Neuronal stem cell (in vitro differentiated cells): ENCODE results near the gene PRKCE.

Source experiments
- DNase-seq: peaks from one replicate; pipeline ENCODE4 v3.0.0-alpha.2; 2013; ENCODE audit warnings: low spot score
- H2AFZ ChIP-seq: one replicate; pipeline ENCODE4 v1.6.1; 2013; ENCODE audit warnings: mild to moderate bottlenecking, low read length, inconsistent platforms
- H2AK5ac ChIP-seq: 2 replicates; pipeline ENCODE4 v1.6.1; 2013; ENCODE audit warnings: low read depth, mild to moderate bottlenecking, inconsistent platforms, low read length, moderate library complexity, mixed read lengths
- H2BK120ac ChIP-seq: 2 replicates; pipeline ENCODE4 v1.6.1; 2013; ENCODE audit warnings: low read depth, mild to moderate bottlenecking, inconsistent platforms, low read length, moderate library complexity, mixed read lengths
- H2BK12ac ChIP-seq: one replicate; pipeline ENCODE4 v1.6.1; 2013; ENCODE audit warnings: low read length, inconsistent platforms
- H2BK15ac ChIP-seq: 2 replicates; pipeline ENCODE4 v1.6.1; 2013; ENCODE audit warnings: mild to moderate bottlenecking, low read length, inconsistent platforms, mixed read lengths
- H2BK5ac ChIP-seq: one replicate; pipeline ENCODE4 v1.6.1; 2013; ENCODE audit warnings: inconsistent platforms, mild to moderate bottlenecking, low read length, moderate library complexity
- H3K14ac ChIP-seq: one replicate; pipeline ENCODE4 v1.6.1; 2013; ENCODE audit warnings: low read length, inconsistent platforms
- H3K18ac ChIP-seq: 2 replicates; pipeline ENCODE4 v1.6.1; 2013; ENCODE audit warnings: low read length, inconsistent platforms
- H3K23ac ChIP-seq: 2 replicates; pipeline ENCODE4 v1.6.1; 2013; ENCODE audit warnings: low read depth, mild to moderate bottlenecking, mixed read lengths, low read length, inconsistent platforms; ENCODE audit not compliant: poor library complexity
- H3K27ac ChIP-seq: replicated peaks from 3 replicates; pipeline ENCODE4 v1.5.1; 2013; ENCODE audit warnings: low read length, inconsistent platforms
- H3K27me3 ChIP-seq, 3 experiments: 2 replicates each; pipeline ENCODE4 v1.6.1; 2013; ENCODE audit warnings: low read length in 3 of 3, mild to moderate bottlenecking in 2 of 3, inconsistent platforms in 1 of 3, low read depth in 1 of 3, mixed read lengths in 1 of 3, moderate library complexity in 1 of 3; ENCODE audit not compliant: control insufficient read depth in 3 of 3, insufficient read depth in 3 of 3
- H3K36me3 ChIP-seq, 2 donors: replicated peaks in 1 of 2; 2 replicates each; pipeline ENCODE4 v1.6.1; 2013; ENCODE audit warnings: low read length in 2 of 2; ENCODE audit not compliant: control insufficient read depth in 2 of 2, insufficient read depth in 2 of 2
- H3K4ac ChIP-seq: 2 replicates; pipeline ENCODE4 v1.6.1; 2013; ENCODE audit warnings: inconsistent platforms, mild to moderate bottlenecking, low read length, moderate library complexity
- H3K4me1 ChIP-seq, 2 donors: 1 replicate in 1 of 2; 2 replicates in 1 of 2; pipeline ENCODE4 v1.6.1; 2013; ENCODE audit warnings: low read length in 2 of 2, low read depth in 1 of 2; ENCODE audit not compliant: control insufficient read depth in 2 of 2, insufficient read depth in 1 of 2
- H3K4me2 ChIP-seq: one replicate; pipeline ENCODE4 v1.6.1; 2013; ENCODE audit warnings: mild to moderate bottlenecking, low read length, inconsistent platforms; ENCODE audit not compliant: insufficient read depth, poor library complexity, severe bottlenecking
- H3K4me3 ChIP-seq, 2 donors: 2 replicates each; pipeline ENCODE4 v1.5.1; 2013; ENCODE audit warnings: low read length in 2 of 2, mild to moderate bottlenecking in 2 of 2, inconsistent platforms in 1 of 2, moderate library complexity in 1 of 2
- H3K79me1 ChIP-seq: one replicate; pipeline ENCODE4 v1.6.1; 2013; ENCODE audit warnings: low read depth, mild to moderate bottlenecking, inconsistent platforms, low read length, moderate library complexity
- H3K9ac ChIP-seq: one replicate; pipeline ENCODE4 v1.6.1; 2013; ENCODE audit warnings: mild to moderate bottlenecking, low read depth, low read length, inconsistent platforms; ENCODE audit not compliant: poor library complexity
- H3K9me3 ChIP-seq, 2 donors: replicated peaks in 1 of 2; 2 replicates each; pipeline versions ENCODE3 to v1.6.1; 2013; ENCODE audit warnings: low read length in 2 of 2, mild to moderate bottlenecking in 2 of 2, inconsistent platforms in 1 of 2, low read depth in 1 of 2, mixed read lengths in 1 of 2, moderate library complexity in 1 of 2; ENCODE audit not compliant: control insufficient read depth in 2 of 2, insufficient read depth in 1 of 2
- H4K8ac ChIP-seq: one replicate; pipeline ENCODE4 v1.6.1; 2013; ENCODE audit warnings: low read depth, mild to moderate bottlenecking, inconsistent platforms, low read length, moderate library complexity
- H4K91ac ChIP-seq: one replicate; pipeline ENCODE4 v1.6.1; 2013; ENCODE audit warnings: low read length, low read depth, mild to moderate bottlenecking, inconsistent platforms; ENCODE audit not compliant: poor library complexity
- WGBS, 2 donors: extraction: QIAGEN DNeasy Blood & Tissue Kit; methylation state at CpG; one replicate each; pipeline ENCODE4 v1.1.7; 2013; ENCODE audit warnings: missing lambda C conversion rate in 2 of 2, mixed read lengths in 1 of 2; ENCODE audit not compliant: insufficient read length in 2 of 2, insufficient replicate concordance in 1 of 2; ENCODE audit errors: extremely low coverage in 2 of 2; 5-methylcytosine and 5-hydroxymethylcytosine counted together

Gene PRKCE

DNA sequence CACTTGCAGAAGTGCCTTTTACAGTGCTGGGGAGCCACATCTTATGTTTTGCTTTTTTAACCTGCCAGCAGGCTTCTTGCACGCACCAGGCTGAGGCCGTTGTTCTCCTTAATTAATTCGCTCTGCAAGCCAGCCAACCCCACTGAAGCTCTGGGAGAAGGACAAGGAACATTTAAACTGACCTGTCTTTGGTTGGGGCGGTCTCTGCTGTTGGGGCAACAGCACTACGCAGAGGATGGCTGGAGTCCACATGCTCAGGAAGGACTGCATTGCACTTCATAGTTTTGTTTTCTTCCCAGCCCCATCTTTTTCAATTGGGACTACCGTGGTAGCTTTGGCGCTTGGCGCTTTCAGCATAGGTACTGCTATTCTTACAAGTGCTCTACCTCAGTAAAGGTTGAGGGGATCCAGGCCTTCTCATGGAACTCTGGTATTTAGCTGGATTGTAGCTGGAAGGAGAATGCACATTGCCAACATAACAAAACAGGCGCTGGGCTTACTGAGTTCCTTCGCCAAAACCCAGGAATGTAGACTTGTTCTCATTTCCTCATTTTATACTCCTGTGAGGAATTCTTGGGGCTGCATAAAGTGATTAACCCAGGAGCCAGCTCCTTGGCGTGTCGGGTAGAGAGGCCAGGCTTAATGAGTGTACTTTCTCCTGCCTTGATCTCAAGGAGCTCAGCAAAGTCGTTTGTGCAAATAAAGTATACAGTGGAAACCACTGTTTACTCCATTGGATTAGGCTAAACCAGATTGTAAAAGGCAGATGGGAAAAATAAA, 146.2 kb downstream of the PRKCE start:
- Histone ChIP-seq H3K4me3 (no peak overlapping the region), H3K27me3 (no peaks in the 10 kb centered on the region), H3K4me2 (no peak overlapping the region), H2BK15ac (no peak overlapping the region), H2BK120ac (no peak overlapping the region), H3K9me3 (no peaks in the 10 kb centered on the region), H2AK5ac (no peak overlapping the region), H2BK5ac (no peak overlapping the region), H3K27ac (no peak overlapping the region), H3K18ac (no peak overlapping the region), H4K91ac (no peak overlapping the region), H2AFZ (no peak overlapping the region), H4K8ac (no peak overlapping the region), H3K4me1 (peaks cover 5 to 13% of the 10 kb centered on the region in 2 donors), H2BK12ac (no peak overlapping the region), H3K9ac (no peak overlapping the region), H3K36me3 (no peaks in the 10 kb centered on the region), H3K4ac (no peak overlapping the region), H3K23ac (no peak overlapping the region), H3K14ac (peak overlapping the region; percentile 39), H3K79me1 (no peaks in the 10 kb centered on the region)
- DNase-seq = no peak
- WGBS, 2 donors = no CpG with 5 or more reads among the region's 13 CpGs

DNA sequence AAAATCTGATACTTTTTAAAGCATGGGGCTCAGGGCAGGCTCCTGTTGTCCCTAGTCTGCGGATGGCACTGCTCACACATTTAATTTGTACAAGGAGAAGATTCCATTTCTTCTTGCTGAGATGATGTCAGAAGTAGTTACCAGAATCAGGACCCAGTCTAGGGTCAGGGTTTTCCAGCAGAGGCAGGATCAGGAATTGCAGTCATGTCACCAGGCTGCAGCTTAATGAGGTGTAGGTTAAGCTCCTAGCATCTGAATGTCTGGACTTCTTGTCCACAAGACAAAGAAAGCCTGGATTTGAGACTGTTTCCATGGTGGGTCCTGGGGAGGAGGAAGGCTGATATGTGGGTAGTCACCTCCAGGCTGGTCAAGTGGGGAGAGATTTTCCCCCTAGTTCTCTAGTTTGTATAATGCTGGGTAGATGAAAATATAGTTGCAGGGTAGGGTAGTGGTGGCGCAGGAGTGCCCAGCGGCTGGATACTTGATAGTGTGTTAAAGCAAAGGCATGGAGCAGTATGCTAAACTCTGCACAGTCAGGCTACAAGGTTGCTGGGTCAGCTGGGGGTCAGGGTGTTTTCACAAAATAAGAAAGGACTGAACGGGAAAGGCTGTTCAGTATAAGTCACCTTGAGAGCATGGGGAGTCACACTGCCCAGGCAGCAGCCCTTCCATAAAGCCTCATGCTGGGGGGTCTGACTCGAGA, 148.4 kb downstream of the PRKCE start:
- Histone ChIP-seq H2BK5ac (no peak overlapping the region), H3K18ac (no peak overlapping the region)

DNA sequence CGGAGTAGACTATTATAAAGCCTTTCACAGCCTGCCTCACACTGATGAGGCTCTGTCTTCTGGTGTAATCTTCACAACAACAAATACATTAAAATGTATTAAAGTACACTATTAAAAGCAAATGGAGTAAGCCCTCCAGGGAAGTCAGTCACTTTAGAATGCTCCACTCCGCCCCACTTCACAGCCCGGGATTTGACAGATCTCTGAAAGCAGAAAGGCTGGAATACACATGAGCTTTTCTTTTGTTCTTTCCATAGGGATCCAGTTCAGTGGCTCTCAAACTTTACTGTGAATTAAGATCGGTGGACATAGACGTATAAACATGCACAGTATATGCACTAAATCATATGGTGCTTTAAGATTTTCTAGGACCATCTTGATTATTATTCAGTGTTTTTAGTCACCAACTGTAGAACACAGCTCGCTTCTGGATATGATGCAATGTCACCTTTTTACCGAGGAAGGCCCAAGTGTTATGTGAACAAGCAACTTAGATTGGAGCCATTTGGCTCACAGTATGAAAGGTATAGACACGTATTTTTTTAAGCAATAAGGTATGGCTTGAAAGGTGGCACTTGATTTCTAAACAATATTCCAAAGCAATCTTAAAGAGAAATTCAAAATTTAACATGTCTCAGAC, 151.1 kb downstream of the PRKCE start:
- Histone ChIP-seq H3K27me3 (no peaks in the 10 kb centered on the region), H2AFZ (no peak overlapping the region), H2BK120ac (no peak overlapping the region), H4K91ac (no peak overlapping the region), H3K4me1 (peaks cover 0 to 6% of the 10 kb centered on the region in 2 donors), H3K9ac (no peak overlapping the region), H3K4me3 (no peak overlapping the region), H4K8ac (no peak overlapping the region), H3K9me3 (no peaks in the 10 kb centered on the region), H3K4ac (no peak overlapping the region), H3K79me1 (no peaks in the 10 kb centered on the region), H3K18ac (no peak overlapping the region), H3K14ac (no peak overlapping the region), H2BK5ac (no peak overlapping the region), H2AK5ac (no peak overlapping the region), H3K27ac (no peak overlapping the region), H3K36me3 (no peaks in the 10 kb centered on the region), H2BK12ac (no peak overlapping the region), H3K23ac (no peak overlapping the region), H3K4me2 (no peak overlapping the region), H2BK15ac (no peak overlapping the region)
- WGBS, 2 donors = no CpG with 5 or more reads among the region's 8 CpGs
- no peak for DNase-seq

More for the DNA sequence above, 148.4 kb downstream of the PRKCE start:
- H2BK12ac ChIP-seq = no peak overlapping the region
- H3K27me3 ChIP-seq = no peaks in the 10 kb centered on the region
- H4K91ac ChIP-seq = no peak overlapping the region
- H3K23ac ChIP-seq = no peak overlapping the region
- no peak overlapping the region for H2BK15ac ChIP-seq
- H2AFZ ChIP-seq = no peak overlapping the region
- H3K79me1 ChIP-seq = no peaks in the 10 kb centered on the region
- no peak overlapping the region for H3K4me2 ChIP-seq
- peaks cover 1 to 13% of the 10 kb centered on the region in 2 donors for H3K4me1 ChIP-seq
- H3K9ac ChIP-seq = no peak overlapping the region
- H3K9me3 ChIP-seq = no peaks in the 10 kb centered on the region
- H2BK120ac ChIP-seq = no peak overlapping the region
- no peak overlapping the region for H2AK5ac ChIP-seq
- no peaks in the 10 kb centered on the region for H3K36me3 ChIP-seq
- H3K4ac ChIP-seq = no peak overlapping the region
- DNase-seq = no peak
- no peak overlapping the region for H3K14ac ChIP-seq
- H4K8ac ChIP-seq = no peak overlapping the region
- H3K4me3 ChIP-seq = no peak overlapping the region
- no peak overlapping the region for H3K27ac ChIP-seq
- WGBS, 2 donors = no CpG with 5 or more reads among the region's 5 CpGs
